ENCODE measurements around the gene MOB3A.

- no peak for TF ChIP-seq POLR2A (IDR thresholded peaks at IDR 0.05)
- no peak for TF ChIP-seq CTCF (IDR thresholded peaks at IDR 0.05)
These were observed 47.0 kb downstream of the MOB3A start for GRCh38 chr19:2048959-2049740.

All from adrenal gland (tissue), 5 donors.